ENCODE data around the gene EDC3. TPM values are rescaled to one million over a fixed set of nuclear protein-coding genes. Genes with fewer than 3 reads are reported as not detected.
A peak's percentile ranks its signal among the peaks of the same experiment; 100 is the strongest.

Gene EDC3
- total RNA-seq, 1 donor from 2014 or later, result 62.6 TPM

DNA sequence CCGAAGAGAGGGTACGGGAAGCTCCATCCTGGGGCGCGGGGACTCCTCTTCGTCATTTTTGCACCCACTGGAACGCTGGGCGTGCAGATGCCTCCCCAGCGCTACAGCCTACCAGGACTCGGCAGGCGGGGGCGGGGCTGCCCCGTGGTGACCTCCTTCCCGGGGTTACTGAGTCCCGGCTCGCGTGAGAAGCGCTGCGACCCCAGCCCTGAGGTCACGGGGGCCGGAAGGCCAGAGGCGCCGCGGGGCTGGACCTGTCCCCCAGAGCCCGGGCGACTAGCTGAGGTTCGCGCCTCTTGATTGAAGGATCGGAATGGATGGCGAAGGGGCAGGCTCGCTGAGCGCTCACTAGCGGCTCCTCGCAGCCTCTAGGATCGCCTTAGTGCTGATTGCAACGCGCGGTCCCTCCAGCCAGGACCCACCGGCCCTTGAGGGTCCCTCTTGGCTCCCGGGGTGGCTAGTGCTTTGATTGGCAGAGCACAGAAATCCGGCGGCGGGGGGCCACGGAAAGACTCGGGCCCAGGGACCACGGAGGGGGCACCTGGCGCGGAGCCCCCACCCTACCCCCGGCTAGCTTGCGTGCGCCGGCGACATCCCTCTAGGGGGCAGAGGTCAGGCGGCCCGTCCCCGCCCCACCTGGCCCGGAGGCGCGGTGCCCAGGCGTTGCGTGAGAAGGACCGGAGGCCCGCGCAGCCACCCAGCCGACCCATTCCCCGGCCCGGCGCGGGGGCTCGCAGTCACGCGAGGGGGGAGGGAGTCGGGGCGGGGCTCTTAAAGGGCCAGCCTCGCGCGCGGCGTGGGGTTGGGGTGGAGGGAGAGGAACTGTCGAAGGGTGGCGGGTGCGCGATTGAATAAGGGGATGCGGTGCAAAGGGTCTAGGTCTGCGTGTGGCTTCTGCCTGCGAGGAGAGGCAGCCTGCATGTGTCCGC is 30.3 kb upstream of the EDC3 start:
- Mint-ChIP-seq H3K9me3 (ENCODE audit: low read depth) (no peaks in the 10 kb centered on the region), H3K4me1 (ENCODE audit: low read depth) (peaks cover 12% of the 10 kb centered on the region), H3K36me3 (ENCODE audit: insufficient read depth) (no peaks in the 10 kb centered on the region), H3K27me3 (peaks cover 25% of the 10 kb centered on the region), H3K4me3 (ENCODE audit: low read depth) (peak overlapping the region; percentile 70), H3K27ac (peak overlapping the region; percentile 24)
- DNase-seq (ENCODE audit: low spot score, unreplicated experiment), result peak; percentile 42
- peak; percentile 27 for TF ChIP-seq CTCF (IDR thresholded peaks at IDR 0.05; ENCODE audit: unreplicated experiment)

GRCh38 chr15:74725225-74725774 is 29.5 kb upstream of the EDC3 start, which contains the start of gene CYP1A1:
TSS of gene CYP1A1 (minus strand) at chr15:74725528. CDS start at chr15:74723097, 2,431 bp downstream.
- TF ChIP-seq CTCF (IDR thresholded peaks at IDR 0.05; ENCODE audit: unreplicated experiment), result no peak
- Mint-ChIP-seq H3K36me3 (ENCODE audit: insufficient read depth) (no peaks in the 10 kb centered on the region), H3K9me3 (ENCODE audit: low read depth) (no peaks in the 10 kb centered on the region), H3K27me3 (peaks cover 31% of the 10 kb centered on the region), H3K4me3 (ENCODE audit: low read depth) (peak within 1 kb of the TSS; percentile 70), H3K4me1 (ENCODE audit: low read depth) (peaks cover 6% of the 10 kb centered on the region), H3K27ac (no peak within 1 kb of the TSS)
- no peak for DNase-seq (ENCODE audit: low spot score, unreplicated experiment)

GRCh38 chr15:74724570-74725224 is 28.9 kb upstream of the EDC3 start:
- no peaks in the 10 kb centered on the region for H3K9me3 Mint-ChIP-seq (ENCODE audit: low read depth)
- no peaks in the 10 kb centered on the region for H3K36me3 Mint-ChIP-seq (ENCODE audit: insufficient read depth)

GRCh38 chr15:74723754-74724334 is 28.0 kb upstream of the EDC3 start:
- H3K27me3 Mint-ChIP-seq, result peaks cover 35% of the 10 kb centered on the region
- H3K36me3 Mint-ChIP-seq (ENCODE audit: insufficient read depth), result no peaks in the 10 kb centered on the region
- no peak overlapping the region for H3K27ac Mint-ChIP-seq
- H3K4me3 Mint-ChIP-seq (ENCODE audit: low read depth), result peak overlapping the region; percentile 33
- DNase-seq (ENCODE audit: low spot score, unreplicated experiment), result no peak
- no peak for TF ChIP-seq CTCF (IDR thresholded peaks at IDR 0.05; ENCODE audit: unreplicated experiment)
- H3K4me1 Mint-ChIP-seq (ENCODE audit: low read depth), result peaks cover 5% of the 10 kb centered on the region
- H3K9me3 Mint-ChIP-seq (ENCODE audit: low read depth), result no peaks in the 10 kb centered on the region

More at GRCh38 chr15:74724570-74725224, 28.9 kb upstream of the EDC3 start:
- Mint-ChIP-seq H3K27me3 (peaks cover 32% of the 10 kb centered on the region), H3K27ac (no peak overlapping the region), H3K4me3 (ENCODE audit: low read depth) (peak overlapping the region; percentile 70), H3K4me1 (ENCODE audit: low read depth) (peaks cover 5% of the 10 kb centered on the region)
- DNase-seq (ENCODE audit: low spot score, unreplicated experiment), result no peak
- no peak for TF ChIP-seq CTCF (IDR thresholded peaks at IDR 0.05; ENCODE audit: unreplicated experiment)

DNA sequence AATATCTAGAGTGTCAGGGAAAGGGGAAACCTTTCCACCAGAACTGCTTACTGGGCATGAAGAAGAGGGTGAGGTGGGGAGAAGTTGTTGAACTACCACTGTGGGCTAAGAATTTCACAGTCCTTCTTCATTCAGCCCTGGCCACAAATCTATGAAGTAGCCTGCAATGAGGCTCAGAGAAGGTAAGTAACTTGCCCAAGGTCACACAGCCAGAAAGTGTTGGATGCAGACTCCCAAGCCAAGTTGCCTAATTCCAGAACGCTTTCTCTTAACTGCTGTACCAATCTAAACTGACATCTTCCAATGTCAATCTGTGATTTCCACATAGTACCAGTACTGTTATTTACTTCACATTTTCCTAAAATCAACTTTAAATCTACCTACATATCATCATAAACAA is 27.4 kb upstream of the EDC3 start:
- Mint-ChIP-seq H3K36me3 (ENCODE audit: insufficient read depth) (no peaks in the 10 kb centered on the region), H3K27me3 (peaks cover 35% of the 10 kb centered on the region), H3K4me1 (ENCODE audit: low read depth) (peaks cover 5% of the 10 kb centered on the region), H3K9me3 (ENCODE audit: low read depth) (no peaks in the 10 kb centered on the region), H3K27ac (no peak overlapping the region), H3K4me3 (ENCODE audit: low read depth) (no peak overlapping the region)
- no peak for TF ChIP-seq CTCF (IDR thresholded peaks at IDR 0.05; ENCODE audit: unreplicated experiment)
- no peak for DNase-seq (ENCODE audit: low spot score, unreplicated experiment)

Data from progenitor cell of endocrine pancreas (in vitro differentiated cells).